Measurements from ENCODE around the gene SLC24A4.

The SLC24A4 gene

GRCh38 chr14:92460541-92460915 is 137.6 kb downstream of the SLC24A4 start:
- Histone ChIP-seq H3K9me3 (ENCODE audit: control insufficient read depth, insufficient read depth, low read length) (no peaks in the 10 kb centered on the region), H4K20me1 (ENCODE audit: control insufficient read depth, insufficient read depth, low read depth, low read length) (no peaks in the 10 kb centered on the region), H3K79me2 (ENCODE audit: control insufficient read depth, low read length) (no peaks in the 10 kb centered on the region), H3K9me2 (replicated peaks; ENCODE audit: control insufficient read depth, low read length) (no peaks in the 10 kb centered on the region), H3K4me2 (ENCODE audit: low read length) (no peak overlapping the region), H3K27ac (ENCODE audit: low read depth, low read length) (no peak overlapping the region), H3F3A (ENCODE audit: control insufficient read depth, insufficient read depth) (no peaks in the 10 kb centered on the region), H3K4me1 (ENCODE audit: control insufficient read depth, low read length) (no peaks in the 10 kb centered on the region), H3K4me3 (ENCODE audit: low read length) (no peak overlapping the region), H3K36me3 (ENCODE audit: control insufficient read depth, low read length) (no peaks in the 10 kb centered on the region), H3K27me3 (ENCODE audit: control insufficient read depth, low read length) (no peaks in the 10 kb centered on the region)
- TF ChIP-seq, protein P1, sequence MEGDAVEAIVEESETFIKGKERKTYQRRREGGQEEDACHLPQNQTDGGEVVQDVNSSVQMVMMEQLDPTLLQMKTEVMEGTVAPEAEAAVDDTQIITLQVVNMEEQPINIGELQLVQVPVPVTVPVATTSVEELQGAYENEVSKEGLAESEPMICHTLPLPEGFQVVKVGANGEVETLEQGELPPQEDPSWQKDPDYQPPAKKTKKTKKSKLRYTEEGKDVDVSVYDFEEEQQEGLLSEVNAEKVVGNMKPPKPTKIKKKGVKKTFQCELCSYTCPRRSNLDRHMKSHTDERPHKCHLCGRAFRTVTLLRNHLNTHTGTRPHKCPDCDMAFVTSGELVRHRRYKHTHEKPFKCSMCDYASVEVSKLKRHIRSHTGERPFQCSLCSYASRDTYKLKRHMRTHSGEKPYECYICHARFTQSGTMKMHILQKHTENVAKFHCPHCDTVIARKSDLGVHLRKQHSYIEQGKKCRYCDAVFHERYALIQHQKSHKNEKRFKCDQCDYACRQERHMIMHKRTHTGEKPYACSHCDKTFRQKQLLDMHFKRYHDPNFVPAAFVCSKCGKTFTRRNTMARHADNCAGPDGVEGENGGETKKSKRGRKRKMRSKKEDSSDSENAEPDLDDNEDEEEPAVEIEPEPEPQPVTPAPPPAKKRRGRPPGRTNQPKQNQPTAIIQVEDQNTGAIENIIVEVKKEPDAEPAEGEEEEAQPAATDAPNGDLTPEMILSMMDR (IDR thresholded peaks at IDR 0.05; ENCODE audit: low read depth, low read length, poor library complexity, severe bottlenecking): no peak
- TF ChIP-seq EZH2phosphoT487 (IDR thresholded peaks at IDR 0.05; ENCODE audit: borderline replicate concordance, low read length): no peak

DNA sequence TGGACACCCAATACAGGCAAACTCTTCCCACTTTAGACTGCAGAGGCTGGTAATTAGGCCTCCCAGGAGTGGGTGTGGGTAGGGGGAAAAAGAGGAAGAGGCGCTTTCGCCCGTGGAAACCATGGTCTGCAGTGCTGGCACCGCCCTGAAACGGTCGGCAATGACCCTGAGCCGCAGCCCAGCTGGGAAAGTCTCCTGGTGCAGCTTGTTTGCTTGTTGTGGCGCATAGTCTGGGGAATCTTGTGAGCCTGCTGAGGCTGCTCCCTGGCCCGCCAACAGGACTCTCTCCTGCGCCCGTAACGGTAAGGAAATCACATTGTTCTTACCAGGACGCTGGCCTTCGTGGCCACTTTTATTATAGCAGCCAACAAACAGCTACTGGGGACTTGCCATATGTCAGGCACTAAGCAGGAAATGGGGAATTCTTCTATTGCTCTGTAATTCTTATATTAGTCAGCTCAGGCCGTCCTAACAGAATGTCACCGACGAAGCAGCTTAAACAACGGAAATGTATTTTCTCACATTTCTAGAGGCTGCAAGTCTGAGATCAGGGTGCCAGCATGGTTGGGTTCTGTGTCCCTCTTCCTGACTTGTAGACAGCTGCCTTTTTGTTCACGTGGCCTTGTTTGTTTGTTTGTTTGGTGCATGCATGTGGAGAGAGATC is 138.1 kb downstream of the SLC24A4 start:
- no peaks in the 10 kb centered on the region for H3K36me3 ChIP-seq (ENCODE audit: control insufficient read depth, low read length)
- no peaks in the 10 kb centered on the region for H4K20me1 ChIP-seq (ENCODE audit: control insufficient read depth, insufficient read depth, low read depth, low read length)
- H3K79me2 ChIP-seq (ENCODE audit: control insufficient read depth, low read length): no peaks in the 10 kb centered on the region
- H3K4me2 ChIP-seq (ENCODE audit: low read length): no peak overlapping the region
- H3K9me3 ChIP-seq (ENCODE audit: control insufficient read depth, insufficient read depth, low read length): no peaks in the 10 kb centered on the region
- H3F3A ChIP-seq (ENCODE audit: control insufficient read depth, insufficient read depth): no peaks in the 10 kb centered on the region
- no peak overlapping the region for H3K27ac ChIP-seq (ENCODE audit: low read depth, low read length)
- no peak for TF ChIP-seq EZH2phosphoT487 (IDR thresholded peaks at IDR 0.05; ENCODE audit: borderline replicate concordance, low read length)
- TF ChIP-seq, protein P1 (IDR thresholded peaks at IDR 0.05; ENCODE audit: low read depth, low read length, poor library complexity, severe bottlenecking): no peak
- H3K4me3 ChIP-seq (ENCODE audit: low read length): no peak overlapping the region
- H3K27me3 ChIP-seq (ENCODE audit: control insufficient read depth, low read length): no peaks in the 10 kb centered on the region
- no peaks in the 10 kb centered on the region for H3K9me2 ChIP-seq (replicated peaks; ENCODE audit: control insufficient read depth, low read length)
- H3K4me1 ChIP-seq (ENCODE audit: control insufficient read depth, low read length): no peaks in the 10 kb centered on the region

DNA sequence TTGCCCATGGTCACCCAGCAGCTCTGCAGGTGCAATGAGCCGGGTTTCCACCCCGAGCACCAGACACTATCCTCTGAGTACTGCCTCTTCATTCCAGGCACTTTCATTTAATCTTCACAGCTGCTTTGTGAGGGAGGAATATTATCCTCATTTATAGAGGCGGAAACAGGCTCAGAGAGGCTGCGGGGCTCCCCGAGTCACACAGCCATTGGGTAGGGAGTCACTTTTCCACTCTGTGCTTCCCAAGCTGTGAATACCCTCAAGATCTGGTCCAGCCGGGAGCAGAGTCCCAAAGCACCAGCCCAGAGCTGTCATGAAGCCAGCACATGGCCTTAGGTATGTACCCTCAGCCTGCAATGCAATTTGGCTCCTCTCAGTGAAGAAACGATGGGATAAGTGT is 138.9 kb downstream of the SLC24A4 start:
- no peaks in the 10 kb centered on the region for H3K9me2 ChIP-seq (replicated peaks; ENCODE audit: control insufficient read depth, low read length)
- peaks cover 4% of the 10 kb centered on the region; the same call in 1 of the 2 replicates for H3K9me3 ChIP-seq (ENCODE audit: control insufficient read depth, insufficient read depth, low read length)
- H3K4me2 ChIP-seq (ENCODE audit: low read length): no peak overlapping the region
- no peaks in the 10 kb centered on the region for H4K20me1 ChIP-seq (ENCODE audit: control insufficient read depth, insufficient read depth, low read depth, low read length)
- H3F3A ChIP-seq (ENCODE audit: control insufficient read depth, insufficient read depth): no peaks in the 10 kb centered on the region
- no peaks in the 10 kb centered on the region for H3K79me2 ChIP-seq (ENCODE audit: control insufficient read depth, low read length)
- no peak overlapping the region for H3K27ac ChIP-seq (ENCODE audit: low read depth, low read length)
- H3K4me3 ChIP-seq (ENCODE audit: low read length): no peak overlapping the region
- TF ChIP-seq, protein P1 (IDR thresholded peaks at IDR 0.05; ENCODE audit: low read depth, low read length, poor library complexity, severe bottlenecking): no peak
- no peak for TF ChIP-seq EZH2phosphoT487 (IDR thresholded peaks at IDR 0.05; ENCODE audit: borderline replicate concordance, low read length)
- no peaks in the 10 kb centered on the region for H3K4me1 ChIP-seq (ENCODE audit: control insufficient read depth, low read length)
- H3K36me3 ChIP-seq (ENCODE audit: control insufficient read depth, low read length): no peaks in the 10 kb centered on the region
- H3K27me3 ChIP-seq (ENCODE audit: control insufficient read depth, low read length): no peaks in the 10 kb centered on the region
